ENCODE results near the gene CACFD1.

Gene CACFD1

GRCh38 chr9:133468777-133469421 is 9.1 kb downstream of the CACFD1 start:
- no peak overlapping the region for H3K9ac ChIP-seq (ENCODE audit: low read depth, low read length)

GRCh38 chr9:133470427-133470924 is 10.7 kb downstream of the CACFD1 start:
- no peaks in the 10 kb centered on the region for H3K4me1 ChIP-seq (ENCODE audit: control insufficient read depth, insufficient read depth, low read length)
- H3K9ac ChIP-seq (ENCODE audit: low read depth, low read length) = no peak overlapping the region
- H3K9me3 ChIP-seq (ENCODE audit: control insufficient read depth, insufficient read depth, low read length) = no peaks in the 10 kb centered on the region
- H3K36me3 ChIP-seq (ENCODE audit: control insufficient read depth, insufficient read depth, low read length) = peaks cover 18% of the 10 kb centered on the region
- H3K4me3 ChIP-seq (ENCODE audit: low read depth, low read length) = no peak overlapping the region
- no peaks in the 10 kb centered on the region for H3K27me3 ChIP-seq (ENCODE audit: control insufficient read depth, insufficient read depth, low read length)

More at GRCh38 chr9:133468777-133469421, 9.1 kb downstream of the CACFD1 start:
- H3K4me1 ChIP-seq (ENCODE audit: control insufficient read depth, insufficient read depth, low read length) = no peaks in the 10 kb centered on the region
- H3K9me3 ChIP-seq (ENCODE audit: control insufficient read depth, insufficient read depth, low read length) = no peaks in the 10 kb centered on the region
- H3K36me3 ChIP-seq (ENCODE audit: control insufficient read depth, insufficient read depth, low read length) = peaks cover 11% of the 10 kb centered on the region
- H3K27me3 ChIP-seq (ENCODE audit: control insufficient read depth, insufficient read depth, low read length) = no peaks in the 10 kb centered on the region
- no peak overlapping the region for H3K4me3 ChIP-seq (ENCODE audit: low read depth, low read length)

GRCh38 chr9:133470988-133471387 is 11.2 kb downstream of the CACFD1 start:
- Histone ChIP-seq H3K27me3 (ENCODE audit: control insufficient read depth, insufficient read depth, low read length) (no peaks in the 10 kb centered on the region), H3K9me3 (ENCODE audit: control insufficient read depth, insufficient read depth, low read length) (no peaks in the 10 kb centered on the region), H3K9ac (ENCODE audit: low read depth, low read length) (no peak overlapping the region), H3K4me3 (ENCODE audit: low read depth, low read length) (no peak overlapping the region), H3K36me3 (ENCODE audit: control insufficient read depth, insufficient read depth, low read length) (peaks cover 22% of the 10 kb centered on the region), H3K4me1 (ENCODE audit: control insufficient read depth, insufficient read depth, low read length) (no peaks in the 10 kb centered on the region)

- Histone ChIP-seq H3K27me3 (ENCODE audit: control insufficient read depth, insufficient read depth, low read length) (no peaks in the 10 kb centered on the region), H3K9ac (ENCODE audit: low read depth, low read length) (no peak overlapping the region), H3K36me3 (ENCODE audit: control insufficient read depth, insufficient read depth, low read length) (peaks cover 28% of the 10 kb centered on the region), H3K4me3 (ENCODE audit: low read depth, low read length) (no peak overlapping the region), H3K9me3 (ENCODE audit: control insufficient read depth, insufficient read depth, low read length) (no peaks in the 10 kb centered on the region), H3K4me1 (ENCODE audit: control insufficient read depth, insufficient read depth, low read length) (no peaks in the 10 kb centered on the region)
These were observed 11.9 kb downstream of the CACFD1 start for GRCh38 chr9:133471551-133472276.

- no peak overlapping the region for H3K9ac ChIP-seq (ENCODE audit: low read depth, low read length)
- H3K9me3 ChIP-seq (ENCODE audit: control insufficient read depth, insufficient read depth, low read length) = no peaks in the 10 kb centered on the region
- H3K4me3 ChIP-seq (ENCODE audit: low read depth, low read length) = no peak overlapping the region
- no peaks in the 10 kb centered on the region for H3K4me1 ChIP-seq (ENCODE audit: control insufficient read depth, insufficient read depth, low read length)
- peaks cover 32% of the 10 kb centered on the region for H3K36me3 ChIP-seq (ENCODE audit: control insufficient read depth, insufficient read depth, low read length)
- no peaks in the 10 kb centered on the region for H3K27me3 ChIP-seq (ENCODE audit: control insufficient read depth, insufficient read depth, low read length)
These were observed 12.5 kb downstream of the CACFD1 start for GRCh38 chr9:133472277-133472645.

GRCh38 chr9:133472753-133473378 is 13.1 kb downstream of the CACFD1 start:
- Histone ChIP-seq H3K9ac (ENCODE audit: low read depth, low read length) (no peak overlapping the region), H3K4me3 (ENCODE audit: low read depth, low read length) (no peak overlapping the region), H3K4me1 (ENCODE audit: control insufficient read depth, insufficient read depth, low read length) (no peaks in the 10 kb centered on the region), H3K9me3 (ENCODE audit: control insufficient read depth, insufficient read depth, low read length) (no peaks in the 10 kb centered on the region), H3K36me3 (ENCODE audit: control insufficient read depth, insufficient read depth, low read length) (peaks cover 32% of the 10 kb centered on the region), H3K27me3 (ENCODE audit: control insufficient read depth, insufficient read depth, low read length) (no peaks in the 10 kb centered on the region)

- no peaks in the 10 kb centered on the region for H3K4me1 ChIP-seq (ENCODE audit: control insufficient read depth, insufficient read depth, low read length)
- no peaks in the 10 kb centered on the region for H3K9me3 ChIP-seq (ENCODE audit: control insufficient read depth, insufficient read depth, low read length)
- H3K36me3 ChIP-seq (ENCODE audit: control insufficient read depth, insufficient read depth, low read length) = peaks cover 32% of the 10 kb centered on the region
- no peaks in the 10 kb centered on the region for H3K27me3 ChIP-seq (ENCODE audit: control insufficient read depth, insufficient read depth, low read length)
- no peak overlapping the region for H3K4me3 ChIP-seq (ENCODE audit: low read depth, low read length)
- no peak overlapping the region for H3K9ac ChIP-seq (ENCODE audit: low read depth, low read length)
These were observed 14.0 kb downstream of the CACFD1 start for GRCh38 chr9:133473743-133474142.

- Histone ChIP-seq H3K4me1 (ENCODE audit: control insufficient read depth, insufficient read depth, low read length) (no peaks in the 10 kb centered on the region), H3K9ac (ENCODE audit: low read depth, low read length) (no peak overlapping the region), H3K4me3 (ENCODE audit: low read depth, low read length) (no peak overlapping the region), H3K9me3 (ENCODE audit: control insufficient read depth, insufficient read depth, low read length) (no peaks in the 10 kb centered on the region), H3K36me3 (ENCODE audit: control insufficient read depth, insufficient read depth, low read length) (peaks cover 32% of the 10 kb centered on the region), H3K27me3 (ENCODE audit: control insufficient read depth, insufficient read depth, low read length) (no peaks in the 10 kb centered on the region)
These were observed 14.4 kb downstream of the CACFD1 start for GRCh38 chr9:133474215-133474614.

- Histone ChIP-seq H3K4me1 (ENCODE audit: control insufficient read depth, insufficient read depth, low read length) (no peaks in the 10 kb centered on the region), H3K27me3 (ENCODE audit: control insufficient read depth, insufficient read depth, low read length) (peaks cover 3% of the 10 kb centered on the region), H3K9ac (ENCODE audit: low read depth, low read length) (no peak overlapping the region), H3K36me3 (ENCODE audit: control insufficient read depth, insufficient read depth, low read length) (peaks cover 32% of the 10 kb centered on the region), H3K4me3 (ENCODE audit: low read depth, low read length) (no peak overlapping the region), H3K9me3 (ENCODE audit: control insufficient read depth, insufficient read depth, low read length) (no peaks in the 10 kb centered on the region)
These were observed 15.1 kb downstream of the CACFD1 start for GRCh38 chr9:133474853-133475252.

GRCh38 chr9:133475292-133476012 is 15.7 kb downstream of the CACFD1 start:
- H3K27me3 ChIP-seq (ENCODE audit: control insufficient read depth, insufficient read depth, low read length) = peaks cover 6% of the 10 kb centered on the region
- no peaks in the 10 kb centered on the region for H3K4me1 ChIP-seq (ENCODE audit: control insufficient read depth, insufficient read depth, low read length)

GRCh38 chr9:133476036-133476931 is 16.5 kb downstream of the CACFD1 start:
- H3K36me3 ChIP-seq (ENCODE audit: control insufficient read depth, insufficient read depth, low read length) = peaks cover 32% of the 10 kb centered on the region
- H3K9ac ChIP-seq (ENCODE audit: low read depth, low read length) = no peak overlapping the region
- no peak overlapping the region for H3K4me3 ChIP-seq (ENCODE audit: low read depth, low read length)
- peaks cover 6% of the 10 kb centered on the region for H3K27me3 ChIP-seq (ENCODE audit: control insufficient read depth, insufficient read depth, low read length)
- H3K4me1 ChIP-seq (ENCODE audit: control insufficient read depth, insufficient read depth, low read length) = no peaks in the 10 kb centered on the region
- H3K9me3 ChIP-seq (ENCODE audit: control insufficient read depth, insufficient read depth, low read length) = no peaks in the 10 kb centered on the region

More at GRCh38 chr9:133475292-133476012, 15.7 kb downstream of the CACFD1 start:
- H3K9ac ChIP-seq (ENCODE audit: low read depth, low read length) = no peak overlapping the region
- H3K36me3 ChIP-seq (ENCODE audit: control insufficient read depth, insufficient read depth, low read length) = peaks cover 32% of the 10 kb centered on the region
- H3K4me3 ChIP-seq (ENCODE audit: low read depth, low read length) = no peak overlapping the region
- H3K9me3 ChIP-seq (ENCODE audit: control insufficient read depth, insufficient read depth, low read length) = no peaks in the 10 kb centered on the region

Measured in iPS-15b (cell line).